HCT116 (cell line): ENCODE data around the gene MRPL58.

Experiments
- EGR1 ChIP-seq: IDR thresholded peaks from 2 replicates; pipeline ENCODE4 v1.6.1; 2012; ENCODE audit warnings: low read depth
- EZH2phosphoT487 ChIP-seq: fragments of 200-600 bp; IDR thresholded peaks from 2 replicates; pipeline ENCODE4 v1.6.1; 2018; ENCODE audit warnings: antibody characterized with exemption, borderline replicate concordance
- POLR2A ChIP-seq: IDR thresholded peaks from 2 replicates; pipeline ENCODE4 v1.7.0; 2011; ENCODE audit warnings: borderline replicate concordance; ENCODE audit not compliant: insufficient read depth, insufficient read length; ENCODE audit errors: extremely low read depth
- POLR2AphosphoS5 ChIP-seq: IDR thresholded peaks from 2 replicates; pipeline ENCODE4 v1.6.1; 2011; ENCODE audit warnings: mild to moderate bottlenecking, low read depth, low read length, moderate library complexity
- REST ChIP-seq: IDR thresholded peaks from 2 replicates; pipeline ENCODE4 v1.6.1; 2012; ENCODE audit warnings: low read depth
- SP1 ChIP-seq: IDR thresholded peaks from 2 replicates; pipeline ENCODE4 v1.6.1; 2012; ENCODE audit warnings: low read depth
- ZBTB33 ChIP-seq: IDR thresholded peaks from 2 replicates; pipeline ENCODE4 v1.6.1; 2011; ENCODE audit warnings: mild to moderate bottlenecking, low read length, moderate library complexity; ENCODE audit not compliant: insufficient replicate concordance; ENCODE audit errors: extremely low read depth
- ZNF274 ChIP-seq: fragments of 200-500 bp; sonication (Bioruptor generic); IDR thresholded peaks from 2 replicates; pipeline ENCODE4 v1.6.1; 2014; ENCODE audit warnings: mild to moderate bottlenecking, low read depth, low read length, inconsistent platforms
- TF ChIP-seq, protein P1 (sequence below), 3 experiments: fragments of 200-600 bp in 1 of 3; sonication (generic) in 1 of 3; IDR thresholded peaks in 2 of 3; conservative IDR thresholded peaks in 1 of 3; 2 replicates each; pipeline ENCODE4 v1.5.1; 2012 to 2017; ENCODE audit warnings: low read depth in 2 of 3, low read length in 2 of 3, antibody characterized with exemption in 1 of 3, borderline replicate concordance in 1 of 3, control low read depth in 1 of 3, mild to moderate bottlenecking in 1 of 3, mixed read lengths in 1 of 3, mixed run types in 1 of 3, moderate library complexity in 1 of 3; ENCODE audit not compliant: insufficient read depth in 1 of 3
- TF ChIP-seq, protein P2 (sequence below): IDR thresholded peaks from 2 replicates; pipeline ENCODE4 v1.6.1; 2012

GRCh38 chr17:75064040-75064439, 51.6 kb downstream of the MRPL58 start:
- TF ChIP-seq EGR1: no peak
- TF ChIP-seq, protein P1, sequence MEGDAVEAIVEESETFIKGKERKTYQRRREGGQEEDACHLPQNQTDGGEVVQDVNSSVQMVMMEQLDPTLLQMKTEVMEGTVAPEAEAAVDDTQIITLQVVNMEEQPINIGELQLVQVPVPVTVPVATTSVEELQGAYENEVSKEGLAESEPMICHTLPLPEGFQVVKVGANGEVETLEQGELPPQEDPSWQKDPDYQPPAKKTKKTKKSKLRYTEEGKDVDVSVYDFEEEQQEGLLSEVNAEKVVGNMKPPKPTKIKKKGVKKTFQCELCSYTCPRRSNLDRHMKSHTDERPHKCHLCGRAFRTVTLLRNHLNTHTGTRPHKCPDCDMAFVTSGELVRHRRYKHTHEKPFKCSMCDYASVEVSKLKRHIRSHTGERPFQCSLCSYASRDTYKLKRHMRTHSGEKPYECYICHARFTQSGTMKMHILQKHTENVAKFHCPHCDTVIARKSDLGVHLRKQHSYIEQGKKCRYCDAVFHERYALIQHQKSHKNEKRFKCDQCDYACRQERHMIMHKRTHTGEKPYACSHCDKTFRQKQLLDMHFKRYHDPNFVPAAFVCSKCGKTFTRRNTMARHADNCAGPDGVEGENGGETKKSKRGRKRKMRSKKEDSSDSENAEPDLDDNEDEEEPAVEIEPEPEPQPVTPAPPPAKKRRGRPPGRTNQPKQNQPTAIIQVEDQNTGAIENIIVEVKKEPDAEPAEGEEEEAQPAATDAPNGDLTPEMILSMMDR (IDR thresholded peaks at IDR 0.05 in 2 of 3, conservative IDR thresholded peaks at IDR 0.05 in 1 of 3; ENCODE audit: borderline replicate concordance in 1 of 3, insufficient read depth in 1 of 3, low read depth in 2 of 3, low read length in 2 of 3): no peak
- TF ChIP-seq POLR2A: no peak
- TF ChIP-seq, protein P2, sequence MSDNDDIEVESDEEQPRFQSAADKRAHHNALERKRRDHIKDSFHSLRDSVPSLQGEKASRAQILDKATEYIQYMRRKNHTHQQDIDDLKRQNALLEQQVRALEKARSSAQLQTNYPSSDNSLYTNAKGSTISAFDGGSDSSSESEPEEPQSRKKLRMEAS: no peak
- TF ChIP-seq EZH2phosphoT487: no peak
- TF ChIP-seq SP1: no peak
- no peak for TF ChIP-seq REST
- TF ChIP-seq ZNF274: no peak
- TF ChIP-seq POLR2AphosphoS5: no peak
- no peak for TF ChIP-seq ZBTB33
